ENCODE measurements around the gene CARS2.
"Not testable (repeated sequence)": the region's sequence is repeated elsewhere in the genome, so short reads cannot be mapped to it uniquely, and the experiment has no call there.

CARS2 gene

GRCh38 chr13:110610955-110611595 lies 94.8 kb downstream of the CARS2 start:
- no peak for DNase-seq

DNA sequence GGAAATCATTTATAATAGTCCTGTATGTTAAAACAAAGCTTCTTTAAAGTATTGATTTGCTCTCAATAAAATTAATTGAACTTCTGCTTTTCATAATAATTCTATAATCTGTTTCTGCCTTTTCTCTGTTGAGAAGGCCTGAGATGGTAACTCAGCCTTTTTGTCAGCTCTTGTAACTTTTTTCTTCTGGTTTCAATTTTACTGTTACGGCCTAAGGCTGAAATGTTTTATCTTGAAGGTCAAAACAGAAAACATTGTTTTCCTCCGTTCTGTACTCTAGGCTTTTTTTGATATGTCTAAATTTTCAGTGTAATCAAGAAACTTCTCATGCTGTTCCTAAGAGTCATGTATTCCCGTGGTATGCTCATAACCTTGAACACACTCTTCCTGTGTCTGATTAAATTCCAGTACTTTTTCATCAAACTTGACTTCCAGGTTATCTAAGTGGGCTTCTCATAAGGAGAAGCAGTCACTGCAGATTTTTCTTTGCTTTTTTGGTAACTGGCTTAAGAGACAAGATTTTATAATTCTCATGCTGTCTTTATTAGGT lies 98.2 kb downstream of the CARS2 start:
- no peak for DNase-seq

- not testable (repeated sequence) for DNase-seq
Observed at GRCh38 chr13:110606281-110606680, 99.6 kb downstream of the CARS2 start.

- no peak for DNase-seq
Observed at GRCh38 chr13:110605132-110605531, 100.8 kb downstream of the CARS2 start.

GRCh38 chr13:110600980-110601379 lies 104.9 kb downstream of the CARS2 start:
- no peak for DNase-seq

DNA sequence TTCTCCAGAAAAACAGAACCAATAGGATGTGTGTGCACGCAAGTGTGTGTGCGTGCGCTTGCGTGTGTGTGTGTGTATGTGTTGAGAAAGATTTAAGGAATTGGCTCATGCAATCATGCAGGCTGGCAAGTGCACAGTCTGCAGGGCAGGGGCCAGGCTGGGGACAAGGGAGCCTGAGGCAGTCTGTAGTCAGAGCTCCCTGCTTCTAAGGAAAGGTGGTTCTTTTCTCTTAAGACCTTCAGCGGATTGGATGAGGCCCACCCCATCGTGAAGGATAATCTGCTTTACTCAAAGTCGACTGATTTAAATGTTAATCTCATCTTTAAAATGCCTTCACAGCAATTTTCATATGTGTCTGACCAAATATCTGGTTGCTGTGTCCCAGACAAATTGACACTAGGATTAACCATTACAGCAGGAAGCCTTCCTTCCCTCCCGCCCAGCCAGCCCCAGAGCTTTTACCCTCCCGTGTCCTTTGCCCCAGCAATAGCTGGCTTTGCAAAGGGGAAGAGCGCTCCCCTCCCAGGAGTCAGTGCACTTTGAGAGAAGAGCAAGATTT lies 105.6 kb downstream of the CARS2 start:
- no peak for DNase-seq

- DNase-seq, result no peak
Observed at GRCh38 chr13:110597041-110597689, 108.8 kb downstream of the CARS2 start.

- DNase-seq, result no peak
Observed at GRCh38 chr13:110593430-110594130, 112.3 kb downstream of the CARS2 start.

GRCh38 chr13:110592665-110593064 lies 113.3 kb downstream of the CARS2 start:
- DNase-seq, result no peak

Measured in T1000 (cell line).